ENCODE measurements around the gene HYLS1.

DNA sequence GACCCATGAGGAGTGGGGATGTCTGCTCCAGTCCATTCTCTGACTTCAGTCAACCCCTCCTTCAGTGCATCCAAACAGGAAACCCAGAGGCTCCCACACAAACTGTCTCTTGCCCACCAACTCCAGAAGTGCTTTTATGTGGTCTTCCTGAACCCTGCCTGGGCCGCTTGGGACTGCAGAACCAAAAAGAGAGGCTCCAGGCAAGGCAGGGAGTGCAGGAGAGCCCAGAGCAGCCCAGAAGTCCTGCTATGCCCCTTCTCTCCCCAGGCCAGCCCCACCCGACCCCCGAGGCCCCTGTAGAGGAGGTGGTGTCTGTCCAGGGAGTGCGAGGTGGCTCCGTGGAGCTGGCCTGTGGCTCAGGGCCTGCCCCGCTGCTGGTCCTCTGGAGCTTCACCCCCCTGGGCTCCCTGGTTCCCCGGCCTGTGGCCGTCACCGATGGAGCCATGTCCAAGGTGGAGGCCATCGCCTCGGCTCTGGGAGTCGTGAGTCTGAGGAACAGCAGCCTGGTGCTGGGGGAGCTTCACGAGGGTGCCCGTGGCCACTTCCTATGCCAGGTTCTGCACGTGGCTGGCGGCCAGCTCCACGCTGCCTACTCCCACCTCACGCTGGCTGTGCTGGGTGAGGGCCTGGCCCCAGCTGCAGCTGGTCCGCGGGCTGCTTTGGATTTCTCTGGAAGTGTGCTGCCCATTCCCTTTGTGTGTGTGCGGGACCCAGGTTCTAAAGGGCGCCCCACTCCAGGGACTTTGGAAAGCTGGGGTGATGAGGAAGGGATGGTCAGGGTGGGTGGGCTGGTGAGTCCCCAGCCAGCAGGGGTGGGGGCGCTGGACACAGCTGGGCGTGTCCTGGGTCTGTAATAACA, 60.2 kb downstream of the HYLS1 start:
- TF ChIP-seq, protein P1, sequence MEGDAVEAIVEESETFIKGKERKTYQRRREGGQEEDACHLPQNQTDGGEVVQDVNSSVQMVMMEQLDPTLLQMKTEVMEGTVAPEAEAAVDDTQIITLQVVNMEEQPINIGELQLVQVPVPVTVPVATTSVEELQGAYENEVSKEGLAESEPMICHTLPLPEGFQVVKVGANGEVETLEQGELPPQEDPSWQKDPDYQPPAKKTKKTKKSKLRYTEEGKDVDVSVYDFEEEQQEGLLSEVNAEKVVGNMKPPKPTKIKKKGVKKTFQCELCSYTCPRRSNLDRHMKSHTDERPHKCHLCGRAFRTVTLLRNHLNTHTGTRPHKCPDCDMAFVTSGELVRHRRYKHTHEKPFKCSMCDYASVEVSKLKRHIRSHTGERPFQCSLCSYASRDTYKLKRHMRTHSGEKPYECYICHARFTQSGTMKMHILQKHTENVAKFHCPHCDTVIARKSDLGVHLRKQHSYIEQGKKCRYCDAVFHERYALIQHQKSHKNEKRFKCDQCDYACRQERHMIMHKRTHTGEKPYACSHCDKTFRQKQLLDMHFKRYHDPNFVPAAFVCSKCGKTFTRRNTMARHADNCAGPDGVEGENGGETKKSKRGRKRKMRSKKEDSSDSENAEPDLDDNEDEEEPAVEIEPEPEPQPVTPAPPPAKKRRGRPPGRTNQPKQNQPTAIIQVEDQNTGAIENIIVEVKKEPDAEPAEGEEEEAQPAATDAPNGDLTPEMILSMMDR (IDR thresholded peaks at IDR 0.05; ENCODE audit: low read depth, low read length, poor library complexity, severe bottlenecking), result no peak
- TF ChIP-seq EZH2phosphoT487 (IDR thresholded peaks at IDR 0.05; ENCODE audit: borderline replicate concordance, low read length), result no peak

Data from DOHH2 (cell line).